ENCODE measurements around the gene ZEB1.

DNA sequence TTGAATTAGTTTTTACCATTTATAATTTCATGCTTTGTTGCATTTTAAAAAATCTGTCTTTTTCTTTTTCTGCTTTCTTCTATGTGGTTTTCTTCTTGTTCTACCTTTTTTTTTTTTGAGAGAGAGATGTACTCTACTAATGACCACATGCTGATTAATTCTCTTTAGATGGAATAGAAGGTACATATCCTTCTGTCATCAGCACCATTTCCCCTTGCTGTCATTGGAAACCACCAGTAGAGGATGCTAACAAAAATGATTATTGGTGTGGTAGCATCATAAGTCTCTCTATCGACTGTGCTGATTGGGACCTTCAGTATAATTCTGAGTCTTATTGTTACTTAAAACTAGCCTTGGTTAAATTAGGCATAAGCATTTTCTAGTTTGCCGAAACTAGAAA, 3.6 kb downstream of the ZEB1 start:
- TF ChIP-seq NR0B1 (IDR thresholded peaks at IDR 0.05; ENCODE audit: partially characterized antibody) (no peak), JUN (IDR thresholded peaks at IDR 0.05; ENCODE audit: borderline replicate concordance, low read depth, low read length) (no peak), JUN (CRISPR knock-in tag; IDR thresholded peaks at IDR 0.05; ENCODE audit: borderline replicate concordance) (no peak), CREB5 (CRISPR knock-in tag; IDR thresholded peaks at IDR 0.05) (no peak), SREBF2 (CRISPR knock-in tag; IDR thresholded peaks at IDR 0.05) (no peak), HIVEP1 (CRISPR knock-in tag; IDR thresholded peaks at IDR 0.05) (no peak), CTCF (IDR thresholded peaks at IDR 0.05 in 2 of 3, conservative IDR thresholded peaks at IDR 0.05 in 1 of 3; ENCODE audit: insufficient read depth in 2 of 3, low read depth in 1 of 3, low read length in 3 of 3) (no peak)
